Activated CD4-positive, alpha-beta T cell treated with anti-CD3 and anti-CD28 coated beads, Interleukin-2, amount 50 U/mL, for 24 hours (primary cell): ENCODE data around the gene ITPKB.

Source experiments
- DNase-seq, 2 donors: peaks; one replicate each; pipeline ENCODE4 v3.0.0-alpha.2; 2020; ENCODE audit warnings: low read depth in 1 of 2, low spot score in 1 of 2

ITPKB gene

DNA sequence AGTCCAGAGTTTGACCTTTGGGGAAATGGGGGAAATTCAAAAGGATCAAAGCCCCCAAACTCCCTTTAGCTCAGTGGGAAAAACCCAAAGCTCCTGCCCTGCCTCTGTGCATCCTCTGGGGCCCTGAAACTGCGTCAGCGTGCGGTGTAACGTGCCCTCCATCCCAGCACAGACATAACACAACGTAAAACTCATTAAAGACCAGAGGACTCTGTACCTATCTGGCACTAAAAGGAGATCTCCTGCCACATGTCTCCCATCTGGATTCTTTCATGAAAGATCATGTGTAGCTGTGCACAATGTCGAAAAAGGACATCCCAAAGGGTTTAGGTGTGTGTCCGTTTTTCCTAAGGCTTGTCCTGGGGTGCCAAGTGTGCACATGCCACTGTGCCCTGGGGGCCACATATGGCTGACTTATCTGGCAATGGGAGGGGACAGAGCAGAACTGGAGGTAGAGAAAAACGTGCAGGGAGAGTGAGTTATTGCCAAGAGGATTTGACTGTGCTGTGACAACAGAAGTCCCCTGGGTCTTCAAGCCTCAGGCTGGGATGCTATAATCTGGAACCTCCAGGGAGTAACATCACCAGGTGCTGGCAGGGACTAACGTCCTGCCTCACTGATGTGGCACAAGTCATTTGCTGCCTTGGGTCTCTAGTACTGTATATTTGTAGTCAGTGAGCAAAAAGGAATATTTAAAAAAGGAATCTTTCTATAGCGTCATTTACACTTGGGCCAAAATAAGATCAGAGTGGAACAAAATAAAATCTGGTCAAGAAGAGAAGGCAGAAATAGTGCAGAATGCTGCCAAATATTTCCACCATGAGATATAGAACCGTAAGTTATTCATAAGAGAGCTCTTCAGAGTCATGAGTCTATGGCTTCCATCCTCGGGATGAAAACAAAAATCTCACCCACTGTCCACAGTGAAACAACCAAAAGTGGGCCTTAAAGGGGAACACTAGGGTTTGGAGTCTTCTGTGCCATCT is 52.3 kb downstream of the ITPKB start:
- DNase-seq, result no peak

DNA sequence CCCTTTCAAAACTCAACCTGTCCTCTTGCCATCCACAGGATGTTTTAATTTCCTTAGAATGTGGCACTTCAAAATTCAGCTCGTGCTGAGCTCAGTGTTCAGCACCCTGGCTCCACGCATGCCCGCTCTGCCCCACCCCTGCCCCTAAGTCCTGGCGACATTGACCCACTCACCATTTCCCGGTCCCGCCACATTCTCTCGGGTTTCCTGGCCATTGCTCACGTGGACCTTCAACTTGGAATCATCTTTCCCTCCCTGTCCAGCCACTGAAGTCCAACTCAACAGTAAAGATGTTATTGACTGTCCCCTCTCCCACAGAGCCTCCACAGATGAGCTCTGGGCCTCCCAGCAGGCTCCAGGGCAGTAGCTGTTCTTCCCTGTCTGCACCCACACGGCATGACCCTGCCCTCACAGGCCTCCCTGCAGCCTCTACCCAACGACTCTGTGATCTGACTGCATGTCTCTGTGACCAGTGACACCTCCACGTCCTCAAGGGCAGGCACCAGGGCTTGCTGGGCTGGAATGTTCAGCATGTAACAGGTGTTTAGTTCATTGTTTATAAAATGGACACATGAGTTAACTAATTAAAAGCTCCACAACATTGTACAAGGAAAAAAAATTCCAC is 53.8 kb downstream of the ITPKB start:
- no peak for DNase-seq

DNA sequence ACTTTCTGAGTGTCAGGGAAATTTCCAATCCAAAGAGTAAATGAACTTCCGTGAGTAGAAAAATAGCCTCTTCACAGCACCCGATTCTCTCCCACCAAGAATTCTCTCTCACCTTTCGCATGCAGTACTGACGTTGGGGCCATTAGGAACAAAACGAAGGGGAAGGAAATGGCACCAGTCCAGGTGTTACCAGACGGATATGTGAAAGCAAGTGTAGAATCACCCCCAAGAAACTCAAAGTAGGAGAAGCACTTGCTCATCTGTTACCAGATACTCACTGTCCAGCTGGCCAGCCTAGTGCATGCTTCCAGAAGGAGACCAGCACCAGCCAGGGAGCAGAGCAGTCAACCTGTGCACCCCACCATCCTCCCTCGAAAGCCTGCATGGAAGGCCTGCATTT is 55.1 kb downstream of the ITPKB start:
- DNase-seq, result no peak

DNA sequence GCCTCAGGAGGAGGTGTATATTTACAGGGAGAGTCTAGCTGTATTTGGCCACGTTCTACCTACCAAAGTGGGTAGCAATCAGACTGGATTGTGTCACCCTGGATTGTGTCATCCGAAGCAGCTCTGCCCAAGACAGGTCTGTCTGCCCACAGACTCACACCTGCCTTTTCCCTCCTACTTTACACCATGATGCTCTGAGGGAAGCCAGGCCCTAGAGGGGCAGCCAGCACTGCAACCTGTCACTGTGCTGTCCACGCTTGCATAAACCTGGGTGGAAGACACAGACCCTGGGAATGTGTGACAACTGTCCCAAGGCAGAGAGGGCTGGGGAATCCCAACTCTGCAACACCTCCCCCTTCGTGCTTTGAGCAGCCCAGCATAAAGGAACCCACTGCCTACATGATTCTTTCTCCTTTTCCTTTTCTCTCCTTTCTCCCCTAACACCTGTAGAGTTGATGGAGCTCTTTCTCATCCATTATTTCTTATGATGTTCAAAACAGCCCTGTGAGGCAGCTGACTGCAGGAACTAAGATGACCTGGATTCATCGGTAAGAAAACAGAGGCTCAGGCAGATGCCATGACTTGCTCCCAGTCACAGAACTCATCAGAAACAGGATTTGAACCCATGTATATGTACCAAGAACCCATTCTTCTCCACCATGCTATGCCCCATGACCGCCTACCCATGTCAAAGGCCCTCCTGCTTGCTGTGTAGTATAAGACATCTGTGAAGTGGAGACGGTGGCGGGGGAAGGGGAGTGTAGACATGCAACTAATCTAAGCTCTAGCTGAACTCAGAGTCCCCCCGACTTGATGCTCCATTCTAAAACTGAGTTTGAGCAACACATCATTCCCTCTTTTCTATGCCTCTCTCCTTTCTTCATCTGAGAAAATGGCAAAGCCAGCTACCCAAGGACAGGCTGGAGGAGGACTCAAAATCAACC is 55.9 kb downstream of the ITPKB start:
- DNase-seq, result no peak

DNA sequence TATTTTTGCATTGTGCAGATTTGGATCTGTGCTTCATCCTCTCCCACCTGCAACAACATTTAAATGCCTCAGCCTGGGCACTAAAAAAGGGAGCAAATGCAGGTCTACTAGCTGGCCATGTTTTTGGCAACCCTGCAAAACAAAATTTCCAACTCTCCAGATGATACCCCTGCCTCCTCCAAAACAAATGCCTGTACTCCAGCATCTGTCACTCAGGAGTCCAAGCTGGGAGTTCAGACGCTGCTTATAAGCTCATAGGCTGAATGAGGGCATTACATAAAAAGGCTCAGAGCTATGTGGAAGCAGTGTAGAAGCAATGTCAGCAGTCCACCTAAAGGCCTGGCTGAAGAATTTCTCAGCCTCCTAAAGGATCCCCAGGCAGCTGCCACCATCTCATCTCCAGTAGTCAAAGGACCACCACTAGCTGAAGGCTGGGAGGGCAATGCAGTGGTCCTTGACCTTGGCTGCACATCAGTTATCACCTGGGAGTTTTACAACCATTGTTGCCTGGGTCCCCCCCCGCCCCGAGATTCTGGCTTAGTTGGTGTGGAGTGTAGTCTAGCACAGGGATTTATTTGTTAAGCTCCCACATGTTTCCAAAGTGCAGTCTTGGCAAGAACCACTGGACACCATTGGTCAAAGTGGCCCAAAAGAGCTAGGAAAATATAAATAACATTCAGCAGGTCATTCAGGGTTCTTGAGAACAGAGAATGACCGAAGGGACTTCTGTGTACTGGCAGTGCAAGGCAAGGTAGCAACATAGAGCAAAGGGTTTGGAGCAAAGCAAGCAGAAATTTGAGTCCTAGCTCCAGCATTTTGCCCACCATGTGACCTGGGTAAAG is 57.2 kb downstream of the ITPKB start:
- no peak for DNase-seq

DNA sequence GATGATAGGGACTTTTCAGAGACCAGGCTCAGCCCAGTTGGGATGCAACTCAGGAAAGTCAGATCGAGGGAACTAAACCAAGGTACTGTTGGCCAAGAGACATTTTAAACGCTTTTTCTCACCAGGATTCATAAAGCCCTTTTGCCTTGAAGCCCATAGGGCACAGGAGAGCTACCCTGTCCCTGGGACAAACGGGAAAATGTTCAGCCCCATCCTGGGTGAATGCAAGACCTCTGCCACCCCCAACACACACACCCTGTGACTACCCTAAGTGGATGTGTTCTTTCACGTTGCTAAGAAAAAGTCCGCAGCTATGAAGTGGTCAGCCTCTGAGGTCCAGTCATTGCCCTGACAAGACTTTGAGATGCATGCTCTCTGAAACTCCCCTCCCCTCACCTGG is 58.4 kb downstream of the ITPKB start:
- DNase-seq, result no peak

DNA sequence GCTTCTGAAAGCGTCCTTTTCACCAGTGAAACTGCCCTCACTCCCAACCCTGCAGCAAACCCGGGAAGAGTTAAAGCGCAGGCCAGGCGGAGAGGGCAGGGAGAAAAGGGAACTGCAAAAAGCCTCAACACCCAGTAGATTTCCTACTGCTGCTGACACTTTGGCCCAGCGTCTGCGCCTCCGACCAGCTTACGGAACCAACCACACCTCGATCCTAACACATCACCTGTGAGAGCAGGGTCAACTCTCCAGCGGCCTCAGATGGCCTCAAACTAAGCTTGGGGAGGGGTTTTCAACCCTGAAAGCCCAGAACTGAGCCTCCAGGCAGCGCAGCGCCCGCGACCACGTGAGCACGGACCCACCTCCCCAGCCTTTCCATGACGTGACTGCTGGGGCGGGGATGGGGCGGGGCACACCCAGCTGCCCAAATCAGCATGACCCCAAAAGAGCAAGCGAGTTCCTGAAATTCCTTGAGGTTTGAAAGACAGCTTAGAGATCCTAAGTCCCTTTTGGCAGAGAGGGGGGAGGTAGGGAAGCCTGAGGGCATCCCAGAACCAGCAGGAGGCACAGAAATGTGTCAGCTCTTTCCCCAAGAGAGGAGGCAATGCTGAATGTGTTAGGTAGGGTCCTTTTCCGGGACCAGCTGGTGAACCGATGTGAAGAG is 59.1 kb downstream of the ITPKB start:
- DNase-seq, result peak; percentile 69 to 75

DNA sequence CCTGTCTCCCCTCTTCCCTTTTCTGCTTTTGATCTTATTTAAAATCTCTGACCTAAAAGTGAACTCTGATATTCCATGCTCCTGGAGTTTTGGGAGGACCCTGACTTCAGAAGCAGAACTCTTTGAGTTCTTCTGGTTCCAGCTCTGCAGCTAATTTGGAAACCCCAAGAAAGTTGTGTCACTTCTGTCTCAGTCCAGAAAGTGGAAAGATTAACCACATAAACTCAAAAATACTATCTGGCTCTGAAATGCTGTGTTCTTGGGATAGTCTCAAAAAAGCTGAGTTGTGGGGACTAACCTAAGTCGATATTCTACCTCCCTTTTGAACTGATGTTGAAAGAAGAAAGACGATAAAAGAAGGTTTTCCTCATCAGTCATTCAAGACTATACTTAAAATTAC is 59.8 kb downstream of the ITPKB start:
- no peak for DNase-seq

DNA sequence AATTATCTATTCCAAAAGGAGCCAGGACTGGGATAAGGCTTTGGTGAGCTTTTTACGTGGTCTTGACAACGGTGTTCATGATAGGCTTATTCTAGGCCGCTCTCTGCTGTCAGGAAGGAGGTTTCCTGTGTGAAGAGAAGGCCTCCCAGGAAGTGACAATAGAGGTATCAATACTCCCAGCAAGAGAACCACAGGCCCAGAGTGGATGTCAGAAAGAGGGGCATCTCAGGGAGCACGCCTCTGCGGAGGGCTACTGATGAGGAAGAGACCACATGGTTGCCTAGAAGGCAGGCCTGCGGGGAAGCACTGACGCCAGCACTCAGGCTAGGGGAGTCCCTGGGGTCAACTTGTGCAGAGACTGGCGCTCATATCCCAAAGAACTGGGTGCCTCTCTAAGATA is 60.4 kb downstream of the ITPKB start:
- DNase-seq, result no peak

DNA sequence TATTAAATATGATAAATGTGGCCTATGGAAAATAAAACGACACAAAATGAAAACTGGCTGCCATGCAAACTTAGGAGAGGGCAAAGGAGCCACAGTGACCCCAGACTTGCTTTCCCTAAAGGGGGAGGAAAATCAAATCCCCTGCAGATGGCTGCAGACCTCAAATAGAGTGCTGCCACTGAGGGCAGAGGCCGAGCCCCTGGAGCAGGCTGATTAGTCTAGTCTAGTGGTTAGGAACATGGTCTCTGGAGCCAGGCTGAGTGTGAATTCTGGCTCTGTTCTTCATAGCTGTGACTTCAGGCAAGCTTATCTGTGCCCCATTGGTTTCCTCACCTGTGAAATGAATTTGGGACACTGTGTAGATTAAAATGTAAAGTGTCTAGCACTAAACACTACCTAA is 60.8 kb downstream of the ITPKB start:
- DNase-seq, result no peak

DNA sequence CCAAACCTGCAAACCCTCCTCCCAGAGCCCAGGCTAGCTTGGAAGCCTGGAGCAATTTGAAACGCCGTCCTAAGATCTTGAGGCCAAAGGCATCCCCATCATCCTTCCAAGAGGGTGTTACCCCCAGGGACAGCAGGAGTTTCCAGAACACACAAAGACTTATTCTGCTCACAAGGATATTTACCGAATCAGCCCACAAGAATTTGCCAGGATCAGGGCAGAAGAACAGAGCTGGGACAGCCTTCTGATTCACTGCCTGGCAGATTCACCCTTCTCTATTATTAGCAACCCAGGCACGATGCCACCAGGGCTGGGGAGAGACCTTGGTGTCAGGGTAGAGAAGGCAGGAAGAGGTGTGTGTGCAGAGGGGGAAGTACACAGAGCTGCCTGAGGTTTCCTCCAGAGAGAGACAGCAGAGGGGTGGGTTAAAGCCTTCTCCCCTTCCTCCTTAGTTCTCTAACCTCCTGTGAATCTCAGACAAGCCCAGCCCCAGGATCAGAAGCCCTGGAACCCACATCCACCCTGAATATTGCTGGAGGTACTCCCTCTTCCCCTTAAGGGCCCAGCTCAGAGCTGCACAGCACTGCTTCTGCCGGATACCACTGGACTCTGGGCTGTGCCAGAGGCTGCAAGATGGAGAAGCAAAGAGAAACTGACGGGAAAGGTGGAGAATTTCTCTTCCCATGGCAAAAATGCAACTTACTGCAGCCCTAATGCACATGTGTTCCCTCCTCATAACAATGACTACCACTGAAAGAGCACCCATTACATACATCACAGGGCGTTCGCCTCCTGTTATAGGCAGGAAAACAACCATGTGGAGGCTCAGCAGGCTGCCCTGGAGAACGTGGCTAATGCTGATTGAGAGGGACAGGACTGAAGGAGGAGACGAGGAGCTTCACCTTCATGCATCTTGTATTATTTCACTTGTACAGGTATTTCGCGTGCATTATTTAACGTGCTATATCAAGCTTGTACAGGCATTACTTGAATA is 61.8 kb downstream of the ITPKB start:
- peak in 1 of 2 donors; percentile 70 for DNase-seq

DNA sequence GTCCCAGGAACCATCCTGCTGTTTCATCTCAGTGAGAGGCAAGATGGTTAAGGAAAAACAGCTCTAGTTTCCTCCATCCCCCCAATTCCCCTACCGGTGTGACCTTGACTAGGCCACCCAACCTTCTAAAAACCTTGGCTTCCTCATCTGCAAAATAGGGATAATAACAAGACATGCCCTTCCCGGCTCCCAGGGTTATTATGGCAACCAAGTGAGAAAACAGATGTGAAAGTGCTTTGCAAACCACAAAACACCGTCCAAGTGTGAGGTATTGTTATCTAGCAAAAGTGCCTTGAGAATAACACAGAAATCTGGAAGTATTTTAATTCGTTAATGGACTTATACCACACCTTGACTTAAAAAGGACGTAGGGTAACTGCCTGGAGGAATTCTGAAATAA is 62.7 kb downstream of the ITPKB start:
- DNase-seq, result no peak

DNA sequence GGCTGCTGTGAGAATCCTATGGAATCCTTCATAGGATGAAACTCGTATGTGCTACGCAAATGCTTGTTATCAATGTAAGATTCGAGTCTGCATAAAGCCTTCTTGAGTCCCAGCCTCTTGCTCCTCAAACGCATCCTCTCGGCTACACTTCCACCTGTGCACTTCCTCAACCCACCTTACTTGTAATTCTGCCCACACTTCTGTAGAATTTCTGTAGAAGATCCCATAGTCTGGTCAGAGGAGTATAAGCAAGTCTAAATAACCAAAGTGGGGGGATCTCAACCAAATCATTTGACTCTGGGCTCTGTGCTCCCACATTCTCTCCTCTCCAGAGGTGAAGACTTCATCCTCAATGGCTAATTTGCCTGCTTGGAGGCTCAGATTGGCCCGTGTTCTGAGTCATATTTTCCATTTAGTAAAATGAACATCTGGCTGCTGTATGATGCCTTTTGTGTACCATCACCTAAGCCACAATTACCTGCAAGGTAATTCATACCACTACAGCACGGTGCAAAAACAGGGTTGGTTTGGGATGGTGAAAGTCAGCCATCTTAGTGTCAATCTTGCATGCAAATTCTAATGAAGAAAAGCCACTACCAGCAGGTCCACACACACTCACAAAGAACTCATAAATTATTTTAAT is 63.2 kb downstream of the ITPKB start:
- no peak for DNase-seq

DNA sequence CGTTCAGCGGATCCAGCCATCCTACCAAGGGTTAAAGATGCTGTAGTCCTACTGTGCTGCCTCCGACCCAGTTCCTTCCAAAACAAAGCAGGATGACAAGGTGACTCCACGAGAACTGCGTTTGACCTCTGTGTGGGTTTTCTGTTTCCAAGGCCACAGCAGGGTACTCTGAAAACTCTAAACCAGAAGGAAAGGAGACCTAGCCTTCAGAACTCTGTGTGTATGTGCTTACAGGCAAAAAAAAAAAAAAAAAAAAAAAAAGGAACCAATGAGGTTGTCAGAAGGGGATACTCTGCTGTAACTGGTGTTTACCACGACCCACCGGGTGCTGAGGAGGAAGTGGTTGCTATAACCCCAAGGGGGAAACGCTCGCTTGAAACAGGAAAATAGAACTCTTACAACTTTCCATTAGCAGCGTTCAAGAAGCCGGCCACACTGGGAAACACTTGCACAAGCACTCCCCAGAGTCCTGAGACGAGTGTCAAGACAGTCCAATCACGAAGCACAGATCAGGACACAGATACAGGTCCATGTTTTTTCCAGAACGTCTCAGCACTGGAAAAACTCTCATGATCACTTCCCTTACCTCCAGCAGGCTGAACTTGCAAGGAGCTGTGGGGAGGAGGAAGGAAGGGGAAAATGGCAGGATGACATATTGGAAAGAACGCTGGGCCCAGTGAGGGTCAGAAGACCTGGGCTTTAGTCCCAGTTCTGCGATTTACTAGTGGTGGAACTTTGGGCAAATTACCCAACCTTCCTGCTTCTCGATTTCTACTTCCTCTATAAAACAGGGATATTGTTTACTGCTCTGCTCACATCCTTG is 64.0 kb downstream of the ITPKB start:
- DNase-seq, result peak in 1 of 2 donors; percentile 63

DNA sequence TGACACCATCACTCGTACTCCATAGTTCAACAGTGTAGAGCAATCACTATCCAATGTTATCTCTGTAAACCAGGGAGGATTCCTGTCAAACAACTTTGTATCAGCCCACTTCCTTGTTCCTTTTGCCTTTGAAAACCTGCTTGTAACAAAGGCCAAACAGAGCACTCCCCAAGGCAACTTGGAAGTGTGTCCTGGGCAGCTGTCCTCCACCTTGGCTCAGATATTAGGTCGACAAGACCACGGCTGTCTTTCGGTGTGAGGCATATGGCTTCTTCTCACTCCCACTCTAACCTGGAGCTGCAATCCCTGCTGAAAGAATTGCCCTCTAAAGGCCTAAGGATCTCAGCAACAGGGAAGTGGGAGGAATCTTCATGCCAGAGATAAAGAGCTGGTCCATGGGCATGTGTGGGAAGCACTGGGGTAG is 66.7 kb downstream of the ITPKB start:
- DNase-seq, result no peak

DNA sequence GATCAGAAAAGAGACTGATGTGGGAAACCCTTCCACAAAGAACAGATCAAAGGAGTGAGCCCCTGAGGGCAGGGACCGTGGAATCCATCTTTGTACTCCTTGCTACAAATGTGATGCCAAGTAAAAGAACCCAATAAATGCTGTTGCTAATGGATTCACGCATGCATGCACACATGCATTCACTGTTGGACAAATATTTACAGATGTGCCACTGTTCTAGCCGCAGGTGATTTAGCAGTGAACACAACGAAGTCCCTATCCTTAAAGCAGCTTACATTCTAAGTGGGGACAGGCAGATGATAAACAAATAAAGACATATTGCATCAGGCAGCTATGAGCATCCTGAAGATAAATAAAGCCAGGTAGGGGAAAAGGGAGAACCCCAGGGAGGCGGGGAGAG is 67.8 kb downstream of the ITPKB start:
- DNase-seq, result no peak

DNA sequence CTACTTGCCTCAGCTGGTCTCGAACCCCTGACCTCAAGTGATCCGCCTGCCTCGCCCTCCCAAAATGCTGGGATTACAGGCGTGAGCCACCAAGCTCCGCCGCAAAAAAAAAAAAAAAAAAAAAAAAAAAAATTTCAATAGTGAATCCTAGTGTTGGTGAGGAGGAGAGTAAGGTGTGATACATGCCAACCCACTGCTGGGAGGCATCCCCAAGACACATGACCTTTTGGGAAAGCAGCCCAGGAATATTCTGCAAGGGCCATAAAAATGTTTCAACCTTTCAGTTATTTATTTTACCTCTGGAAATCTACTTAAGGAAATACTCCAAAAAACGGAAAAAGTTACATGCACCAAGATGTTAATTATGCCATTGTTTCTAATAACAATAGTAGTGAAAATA is 69.0 kb downstream of the ITPKB start:
- no peak for DNase-seq
